HFFc6 (cell line): ENCODE measurements around the gene TRAF4. TPM values are rescaled to one million over a fixed set of nuclear protein-coding genes. Genes with fewer than 3 reads are reported as not detected.
A peak's percentile ranks its signal among the peaks of the same experiment; 100 is the strongest.

ENCODE experiments used
- DNase-seq: peaks from one replicate; pipeline ENCODE4 v3.0.0-alpha.2; 2018
- H3K27ac Mint-ChIP-seq: 2 replicates; pipeline ENCODE4 v1.8.0; 2020; ENCODE audit warnings: mild to moderate bottlenecking, mixed read lengths
- H3K27me3 Mint-ChIP-seq: 2 replicates; pipeline ENCODE4 v1.8.0; 2021; ENCODE audit warnings: mild to moderate bottlenecking, moderate library complexity, mixed read lengths; ENCODE audit not compliant: insufficient read depth
- H3K36me3 Mint-ChIP-seq: 2 replicates; pipeline ENCODE4 v1.8.0; 2021; ENCODE audit warnings: low read depth, mixed read lengths
- H3K4me1 Mint-ChIP-seq: 2 replicates; pipeline ENCODE4 v1.8.0; 2020; ENCODE audit warnings: low read depth, mixed read lengths
- H3K4me3 Mint-ChIP-seq: 2 replicates; pipeline ENCODE4 v1.8.0; 2020; ENCODE audit warnings: mild to moderate bottlenecking, moderate library complexity, mixed read lengths
- H3K9me3 Mint-ChIP-seq: 2 replicates; pipeline ENCODE4 v1.8.0; 2020; ENCODE audit warnings: mild to moderate bottlenecking, mixed read lengths
- CTCF ChIP-seq: fragments of 200-600 bp; sonication (generic); IDR thresholded peaks from 2 replicates; pipeline ENCODE4 v1.5.0; 2021; ENCODE audit warnings: antibody characterized with exemption, mild to moderate bottlenecking
- total RNA-seq, 6 experiments: library from RNA; stranded (reverse); fragmentation: NEBNext Ultra II Directional; extraction: Animal tissue kit (Norgen Biotek cat#: 25700); gene quantifications; 2 replicates in 1 of 6; 3 replicates in 5 of 6; pipeline ENCODE4 v1.2.3, GENCODE V29; 2021

Gene TRAF4
- total RNA-seq, 6 experiments from 2014 or later, result 48.0 to 61.3 (median 53.8) TPM

DNA sequence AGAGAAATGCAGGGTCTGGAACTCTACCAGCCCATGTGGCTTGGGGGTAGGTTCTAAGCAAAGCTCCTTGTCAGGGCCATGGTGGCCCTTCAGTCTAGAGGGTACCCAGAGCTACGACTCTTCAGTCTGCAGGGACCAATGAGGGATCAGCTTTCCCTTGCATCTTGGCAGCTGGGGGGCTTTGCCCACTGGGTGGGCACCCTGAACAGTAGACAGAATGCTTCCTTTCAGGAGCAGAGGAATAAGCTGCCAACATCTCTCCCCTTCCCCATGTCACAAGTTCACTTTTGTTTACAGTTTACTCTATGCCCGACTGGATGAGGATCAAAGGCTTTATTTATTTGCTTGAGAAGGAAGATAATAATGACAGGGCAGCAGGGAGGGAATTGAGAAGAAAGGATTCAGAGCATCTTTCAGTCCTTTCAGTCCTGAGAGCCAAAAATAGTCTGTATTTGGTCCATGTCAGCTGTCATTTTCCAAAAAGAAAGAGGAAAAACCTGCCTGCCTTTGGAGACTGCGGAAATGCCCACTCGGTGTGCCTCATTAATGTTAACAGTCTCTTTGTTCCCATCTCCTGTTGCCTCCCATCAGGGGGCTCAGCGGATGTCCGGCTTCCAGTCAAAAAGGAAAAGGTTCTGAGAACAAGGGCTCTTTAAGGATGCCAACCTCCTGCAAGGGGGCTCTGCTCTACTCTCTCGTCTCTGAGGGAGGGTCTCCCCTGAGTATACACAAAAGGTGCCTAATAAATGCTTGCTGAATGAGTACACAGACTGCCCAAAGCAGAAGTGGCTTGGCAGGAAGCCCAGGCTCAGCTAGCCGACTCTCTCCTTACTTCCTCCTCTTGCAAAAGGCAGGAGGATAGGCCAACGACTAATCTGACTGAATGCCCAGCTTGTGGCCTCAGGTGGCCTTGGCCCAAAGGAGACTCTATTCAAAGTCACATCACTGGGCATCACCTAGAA lies 17.1 kb downstream of the TRAF4 start:
- TF ChIP-seq CTCF, result no peak
- Mint-ChIP-seq H3K9me3 (no peaks in the 10 kb centered on the region), H3K4me1 (peaks cover 28% of the 10 kb centered on the region), H3K4me3 (no peak overlapping the region), H3K36me3 (peaks cover 9% of the 10 kb centered on the region; the same call in 1 of the 2 replicates), H3K27ac (peak overlapping the region; percentile 38), H3K27me3 (peaks cover 5% of the 10 kb centered on the region)
- peak; percentile 57 for DNase-seq

GRCh38 chr17:28763137-28763799 lies 19.5 kb downstream of the TRAF4 start:
- no peaks in the 10 kb centered on the region for H3K9me3 Mint-ChIP-seq
- no peak overlapping the region; the same call in 1 of the 2 replicates for H3K27ac Mint-ChIP-seq
- H3K27me3 Mint-ChIP-seq, result no peaks in the 10 kb centered on the region; the same call in 1 of the 2 replicates
- H3K4me3 Mint-ChIP-seq, result no peak overlapping the region
- no peak for DNase-seq
- TF ChIP-seq CTCF, result no peak
- peaks cover 9% of the 10 kb centered on the region; the same call in 1 of the 2 replicates for H3K36me3 Mint-ChIP-seq
- peaks cover 20% of the 10 kb centered on the region for H3K4me1 Mint-ChIP-seq

DNA sequence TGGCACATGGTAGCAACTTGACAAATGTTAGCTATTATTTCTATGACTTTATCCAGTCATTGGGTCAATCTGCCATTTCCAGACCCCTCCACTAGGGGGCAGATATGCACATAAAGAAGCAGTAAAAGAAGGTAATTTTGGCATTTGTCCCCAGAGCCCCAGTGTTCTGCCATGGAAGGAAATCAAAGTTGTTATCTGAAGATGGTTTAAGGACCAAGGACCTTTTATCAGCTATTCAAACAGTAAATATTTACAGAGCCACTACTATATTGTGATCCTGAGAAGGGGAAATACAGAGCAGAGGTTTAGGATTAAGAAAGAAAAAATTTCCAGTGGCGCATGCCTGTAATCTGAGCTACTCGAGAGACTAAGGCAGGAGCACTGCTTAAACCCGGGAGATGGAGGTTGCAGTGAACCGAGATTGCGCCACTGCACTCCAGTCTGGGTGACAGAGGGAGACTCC lies 20.0 kb downstream of the TRAF4 start:
- Mint-ChIP-seq H3K4me1 (peaks cover 20% of the 10 kb centered on the region), H3K9me3 (no peaks in the 10 kb centered on the region), H3K27me3 (no peaks in the 10 kb centered on the region; the same call in 1 of the 2 replicates), H3K4me3 (no peak overlapping the region), H3K27ac (peak overlapping the region; percentile 11; the same call in 1 of the 2 replicates), H3K36me3 (peaks cover 8% of the 10 kb centered on the region; the same call in 1 of the 2 replicates)
- TF ChIP-seq CTCF, result peak; percentile 98
- peak; percentile 72 for DNase-seq

DNA sequence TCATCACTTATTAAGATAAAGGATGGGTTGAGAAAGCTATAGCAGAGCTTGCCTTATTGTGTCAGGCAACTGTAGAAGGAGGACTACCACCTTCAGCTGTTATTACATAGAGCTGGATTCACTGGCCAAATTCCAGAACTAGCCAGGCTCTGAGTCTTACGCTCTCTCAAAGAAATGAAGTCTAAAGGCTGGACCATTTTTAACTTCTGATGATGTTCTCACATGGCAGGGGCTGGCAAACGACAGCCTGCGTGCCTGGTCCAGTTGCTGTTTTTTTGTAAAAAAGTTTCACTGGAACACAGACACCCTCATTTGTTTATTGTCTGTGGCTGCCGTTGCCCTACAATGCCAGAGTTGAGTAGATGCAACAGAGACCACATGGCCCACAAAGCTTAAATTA lies 21.2 kb downstream of the TRAF4 start:
- Mint-ChIP-seq H3K36me3 (no peaks in the 10 kb centered on the region; the same call in 1 of the 2 replicates), H3K4me3 (no peak overlapping the region)

More for the DNA sequence above, 21.2 kb downstream of the TRAF4 start:
- no peak for TF ChIP-seq CTCF
- Mint-ChIP-seq H3K4me1 (peaks cover 20% of the 10 kb centered on the region), H3K27ac (no peak overlapping the region), H3K9me3 (no peaks in the 10 kb centered on the region), H3K27me3 (peaks cover 2% of the 10 kb centered on the region)
- DNase-seq, result no peak
